Neural progenitor cell (in vitro differentiated cells): ENCODE results near the gene AZIN2. TPM values are rescaled to one million over a fixed set of nuclear protein-coding genes. Genes with fewer than 3 reads are reported as not detected.
"Not testable (repeated sequence)": the region's sequence is repeated elsewhere in the genome, so short reads cannot be mapped to it uniquely, and the experiment has no call there.

Experiments
- DNase-seq: peaks from one replicate; pipeline ENCODE4 v3.0.0-alpha.2; 2016; ENCODE audit warnings: low spot score
- H2AFZ ChIP-seq: fragments of 200-600 bp; sonication (generic); replicated peaks from 2 replicates; pipeline ENCODE4 v1.6.1; 2016; ENCODE audit warnings: antibody characterized with exemption
- H3F3A ChIP-seq: fragments of 200-600 bp; sonication (generic); 2 replicates; pipeline ENCODE4 v1.6.1; 2016; ENCODE audit warnings: antibody characterized with exemption, low read depth
- H3K27ac ChIP-seq: fragments of 200-600 bp; sonication (generic); 2 replicates; pipeline ENCODE4 v1.5.1; 2016; ENCODE audit warnings: mild to moderate bottlenecking
- H3K27me3 ChIP-seq: fragments of 200-600 bp; sonication (generic); 2 replicates; pipeline ENCODE4 v1.6.1; 2016; ENCODE audit warnings: mild to moderate bottlenecking, moderate library complexity
- H3K36me3 ChIP-seq: fragments of 200-600 bp; sonication (generic); 2 replicates; pipeline ENCODE4 v1.5.1; 2016
- H3K4me1 ChIP-seq: fragments of 200-600 bp; sonication (generic); 2 replicates; pipeline ENCODE4 v1.6.1; 2016; ENCODE audit warnings: mixed run types
- H3K4me2 ChIP-seq: fragments of 200-600 bp; sonication (generic); 2 replicates; pipeline ENCODE4 v1.6.1; 2016
- H3K4me3 ChIP-seq: fragments of 200-600 bp; sonication (generic); 2 replicates; pipeline ENCODE4 v1.5.1; 2016
- H3K79me2 ChIP-seq: fragments of 200-600 bp; sonication (generic); 2 replicates; pipeline ENCODE4 v1.6.1; 2016; ENCODE audit warnings: low read depth
- H3K9ac ChIP-seq: fragments of 200-600 bp; sonication (generic); 2 replicates; pipeline ENCODE4 v1.6.1; 2016
- H3K9me3 ChIP-seq: fragments of 200-600 bp; sonication (generic); 2 replicates; pipeline ENCODE4 v1.5.1; 2016; ENCODE audit warnings: low read depth
- H4K20me1 ChIP-seq: fragments of 200-600 bp; sonication (generic); 2 replicates; pipeline ENCODE4 v1.6.1; 2016; ENCODE audit warnings: low read depth
- H3K27ac Mint-ChIP-seq: 3 replicates; pipeline ENCODE4 v1.8.0; 2021; ENCODE audit warnings: mixed read lengths
- H3K27me3 Mint-ChIP-seq: 2 replicates; pipeline ENCODE4 v1.8.0; 2022; ENCODE audit warnings: low read depth, mild to moderate bottlenecking, inconsistent platforms, moderate library complexity, mixed read lengths; ENCODE audit not compliant: insufficient read depth
- H3K36me3 Mint-ChIP-seq: 3 replicates; pipeline ENCODE4 v1.8.0; 2021; ENCODE audit warnings: mixed read lengths
- H3K4me1 Mint-ChIP-seq: 3 replicates; pipeline ENCODE4 v1.8.0; 2021; ENCODE audit warnings: mixed read lengths
- H3K4me3 Mint-ChIP-seq: 3 replicates; pipeline ENCODE4 v1.8.0; 2021; ENCODE audit warnings: mild to moderate bottlenecking, moderate library complexity, mixed read lengths
- H3K9me3 Mint-ChIP-seq: 3 replicates; pipeline ENCODE4 v1.8.0; 2020; ENCODE audit warnings: mixed read lengths
- CTCF ChIP-seq: fragments of 200-600 bp; sonication (generic); IDR thresholded peaks from 2 replicates; pipeline ENCODE4 v1.5.1; 2017; ENCODE audit warnings: antibody characterized with exemption, mild to moderate bottlenecking
- EZH2 ChIP-seq: fragments of 200-600 bp; sonication (generic); IDR thresholded peaks from 2 replicates; pipeline ENCODE4 v1.6.1; 2017; ENCODE audit warnings: antibody characterized with exemption, mild to moderate bottlenecking, moderate library complexity
- EZH2phosphoT487 ChIP-seq: fragments of 200-600 bp; sonication (generic); IDR thresholded peaks from 2 replicates; pipeline ENCODE4 v1.6.1; 2017; ENCODE audit warnings: antibody characterized with exemption
- total RNA-seq: library from RNA; depleted of rRNA; stranded (reverse); fragments of >200 nt; gene quantifications from 2 replicates; pipeline ENCODE4 v1.2.3, GENCODE V29; 2015; ENCODE audit warnings: low replicate concordance

AZIN2 gene
- total RNA-seq, 1 donor from 2014 or later, result 1.3 TPM

- no peaks in the 10 kb centered on the region for H3K27me3 ChIP-seq
- no peak for TF ChIP-seq CTCF
- no peak for TF ChIP-seq EZH2
- TF ChIP-seq EZH2phosphoT487, result no peak
- Mint-ChIP-seq H3K4me3 (no peak overlapping the region), H3K4me1 (peaks cover 14% of the 10 kb centered on the region), H3K36me3 (no peaks in the 10 kb centered on the region), H3K9me3 (peaks cover under 1% of the 10 kb centered on the region), H3K27me3 (peaks cover 3% of the 10 kb centered on the region), H3K27ac (no peak overlapping the region)
- no peaks in the 10 kb centered on the region for H3K79me2 ChIP-seq
- no peaks in the 10 kb centered on the region for H3K9me3 ChIP-seq
- H3K36me3 ChIP-seq, result no peaks in the 10 kb centered on the region
- H2AFZ ChIP-seq, result no peak overlapping the region
- H3K4me3 ChIP-seq, result no peak overlapping the region
- no peaks in the 10 kb centered on the region for H3K4me1 ChIP-seq
- H3K4me2 ChIP-seq, result no peak overlapping the region
- H3K9ac ChIP-seq, result no peak overlapping the region
- H4K20me1 ChIP-seq, result no peaks in the 10 kb centered on the region
- no peak overlapping the region for H3K27ac ChIP-seq
- no peak for DNase-seq
- no peaks in the 10 kb centered on the region for H3F3A ChIP-seq
Observed at GRCh38 chr1:33122483-33123178, 41.7 kb downstream of the AZIN2 start.

GRCh38 chr1:33123266-33123665 lies 42.3 kb downstream of the AZIN2 start:
- Histone ChIP-seq H3K36me3 (no peaks in the 10 kb centered on the region), H3K79me2 (no peaks in the 10 kb centered on the region), H3K4me1 (no peaks in the 10 kb centered on the region), H3K4me2 (no peak overlapping the region), H3K27me3 (no peaks in the 10 kb centered on the region), H3K27ac (no peak overlapping the region), H3K9ac (no peak overlapping the region), H4K20me1 (no peaks in the 10 kb centered on the region), H3K4me3 (no peak overlapping the region), H3F3A (no peaks in the 10 kb centered on the region), H3K9me3 (no peaks in the 10 kb centered on the region), H2AFZ (no peak overlapping the region)
- Mint-ChIP-seq H3K9me3 (peaks cover 2% of the 10 kb centered on the region), H3K36me3 (no peaks in the 10 kb centered on the region), H3K27me3 (peaks cover 3% of the 10 kb centered on the region), H3K4me3 (no peak overlapping the region), H3K4me1 (peaks cover 16% of the 10 kb centered on the region), H3K27ac (no peak overlapping the region)
- no peak for DNase-seq
- TF ChIP-seq EZH2 (no peak), EZH2phosphoT487 (no peak), CTCF (no peak)

GRCh38 chr1:33124647-33125046 lies 43.7 kb downstream of the AZIN2 start:
- not testable (repeated sequence) for H3K27me3 Mint-ChIP-seq, H4K20me1 ChIP-seq, H3K79me2 ChIP-seq, H3K9ac ChIP-seq, H3K36me3 ChIP-seq, DNase-seq, H3K27ac Mint-ChIP-seq, H3K4me1 ChIP-seq, H3K4me3 Mint-ChIP-seq, H2AFZ ChIP-seq, H3K4me3 ChIP-seq, H3K4me2 ChIP-seq, H3K9me3 Mint-ChIP-seq, H3F3A ChIP-seq, H3K9me3 ChIP-seq, H3K27ac ChIP-seq, H3K36me3 Mint-ChIP-seq, H3K27me3 ChIP-seq
- peaks cover 16% of the 10 kb centered on the region for H3K4me1 Mint-ChIP-seq

DNA sequence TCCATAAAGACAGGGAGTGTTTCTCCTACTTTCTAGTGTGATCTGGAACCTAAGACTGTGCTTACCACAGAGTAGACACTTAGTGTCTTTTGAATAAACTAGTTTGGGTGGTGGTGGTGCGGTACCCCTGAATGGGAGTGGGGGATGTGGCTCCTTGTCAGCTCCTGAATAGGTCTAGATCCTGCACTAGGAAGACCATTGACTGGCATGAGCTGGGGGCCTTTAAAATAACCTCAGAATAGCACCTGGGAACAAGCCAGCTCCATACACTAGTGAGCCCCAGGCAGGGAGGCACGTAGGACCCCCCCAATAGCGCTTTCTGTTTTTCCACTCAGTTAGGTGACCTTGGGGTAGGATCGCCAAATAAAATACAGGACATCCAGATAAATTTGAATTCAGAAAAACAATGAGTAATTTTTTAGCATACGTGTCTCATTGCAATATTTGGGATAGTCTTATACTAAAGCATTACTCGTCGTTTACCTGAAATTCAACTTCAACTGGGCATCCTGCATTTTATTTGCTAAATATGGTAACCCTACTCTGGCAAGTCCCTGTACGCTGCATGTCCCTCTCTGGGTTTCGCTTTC lies 45.6 kb downstream of the AZIN2 start:
- H3K4me1 Mint-ChIP-seq, result peaks cover 16% of the 10 kb centered on the region
- Histone ChIP-seq H2AFZ (no peak overlapping the region), H3K36me3 (no peaks in the 10 kb centered on the region), H3K9ac (no peak overlapping the region), H4K20me1 (no peaks in the 10 kb centered on the region), H3K4me1 (no peaks in the 10 kb centered on the region), H3K9me3 (no peaks in the 10 kb centered on the region), H3F3A (no peaks in the 10 kb centered on the region), H3K4me2 (no peak overlapping the region), H3K27me3 (no peaks in the 10 kb centered on the region), H3K27ac (no peak overlapping the region), H3K4me3 (peak overlapping the region; percentile 30), H3K79me2 (no peaks in the 10 kb centered on the region)
- H3K9me3 Mint-ChIP-seq, result peaks cover 2% of the 10 kb centered on the region
- no peak for DNase-seq
- H3K36me3 Mint-ChIP-seq, result peaks cover 2% of the 10 kb centered on the region
- H3K27me3 Mint-ChIP-seq, result peaks cover 6% of the 10 kb centered on the region
- no peak for TF ChIP-seq EZH2
- TF ChIP-seq CTCF, result no peak
- no peak for TF ChIP-seq EZH2phosphoT487
- H3K27ac Mint-ChIP-seq, result peak overlapping the region; percentile 33
- H3K4me3 Mint-ChIP-seq, result peak overlapping the region; percentile 92
